Measurements from ENCODE around the gene PRKN. TPM values are rescaled to one million over a fixed set of nuclear protein-coding genes. Genes with fewer than 3 reads are reported as not detected.

The PRKN gene
- total RNA-seq, 4 donors from 2014 or later, result 6.3 to 11.9 (median 9.5) TPM

GRCh38 chr6:162730502-162730901 is 2.9 kb upstream of the PRKN start:
- H3K4me3 ChIP-seq (ENCODE audit: low read depth, poor library complexity, severe bottlenecking), result no peak overlapping the region
- TF ChIP-seq CTCF (IDR thresholded peaks at IDR 0.05) (no peak), POLR2A (IDR thresholded peaks at IDR 0.05) (no peak)
- intact Hi-C loops (cut with DNase I; ENCODE audit: low total_unique reads), result no loop called here
- WGBS, 2 donors, result 98 to 100% methylated on average over 1 of the region's 1 CpG
- DNase-seq (ENCODE audit: low spot score in 2 of 2), result no peak

GRCh38 chr6:162728706-162729105 is 1.1 kb upstream of the PRKN start:
- 87 to 89% methylated on average over 1 of the region's 1 CpG for WGBS, 2 donors
- no peak for DNase-seq (ENCODE audit: low spot score in 2 of 2)
- intact Hi-C loops (cut with DNase I; ENCODE audit: low total_unique reads), result no loop called here
- H3K4me3 ChIP-seq (ENCODE audit: low read depth, poor library complexity, severe bottlenecking), result no peak overlapping the region
- TF ChIP-seq CTCF (IDR thresholded peaks at IDR 0.05) (no peak), POLR2A (IDR thresholded peaks at IDR 0.05) (no peak)

- intact Hi-C loops (cut with DNase I; ENCODE audit: low total_unique reads), result no loop called here
- TF ChIP-seq POLR2A (IDR thresholded peaks at IDR 0.05), result no peak
- no peak for TF ChIP-seq CTCF (IDR thresholded peaks at IDR 0.05)
- WGBS, 2 donors, result 17 to 41% methylated on average over 7 of the region's 7 CpGs
- no peak overlapping the region for H3K4me3 ChIP-seq (ENCODE audit: low read depth, poor library complexity, severe bottlenecking)
- no peak for DNase-seq (ENCODE audit: low spot score in 2 of 2)
Observed at GRCh38 chr6:162728197-162728596, 631 bp upstream of the PRKN start.

- intact Hi-C loops (cut with DNase I; ENCODE audit: low total_unique reads), result no loop called here
- TF ChIP-seq POLR2A (IDR thresholded peaks at IDR 0.05), result no peak
- TF ChIP-seq CTCF (IDR thresholded peaks at IDR 0.05), result no peak
- WGBS, 2 donors, result 5 to 7% methylated on average over 13 of the region's 13 CpGs
- H3K4me3 ChIP-seq (ENCODE audit: low read depth, poor library complexity, severe bottlenecking), result peak overlapping the region; percentile 84
- no peak for DNase-seq (ENCODE audit: low spot score in 2 of 2)
Observed at GRCh38 chr6:162726947-162727321, 632 bp downstream of the PRKN start.

- no peak overlapping the region for H3K4me3 ChIP-seq (ENCODE audit: low read depth, poor library complexity, severe bottlenecking)
- DNase-seq (ENCODE audit: low spot score in 2 of 2), result no peak
- intact Hi-C loops (cut with DNase I; ENCODE audit: low total_unique reads), result no loop called here
- no peak for TF ChIP-seq POLR2A (IDR thresholded peaks at IDR 0.05)
- no peak for TF ChIP-seq CTCF (IDR thresholded peaks at IDR 0.05)
- 83 to 92% methylated on average over 1 of the region's 1 CpG for WGBS, 2 donors
Observed at GRCh38 chr6:162722633-162723032, 4.9 kb downstream of the PRKN start.

GRCh38 chr6:162722226-162722625 is 5.3 kb downstream of the PRKN start:
- no peak overlapping the region for H3K4me3 ChIP-seq (ENCODE audit: low read depth, poor library complexity, severe bottlenecking)
- TF ChIP-seq POLR2A (IDR thresholded peaks at IDR 0.05), result no peak
- DNase-seq (ENCODE audit: low spot score in 2 of 2), result no peak
- intact Hi-C loops (cut with DNase I; ENCODE audit: low total_unique reads), result no loop called here
- WGBS, 2 donors, result 69 to 72% methylated on average over 2 of the region's 2 CpGs
